PC-3 (cell line): ENCODE data around the gene PDZRN3. TPM values are rescaled to one million over a fixed set of nuclear protein-coding genes. Genes with fewer than 3 reads are reported as not detected.

Experiments
- ATAC-seq: fragments of 200-7000 bp; cut with Tn5 transposase; 2 replicates; pipeline ENCODE4 v1.9.1; 2020; ENCODE audit warnings: mild to moderate bottlenecking, moderate library complexity
- BruUV-seq: library from RNA; stranded (reverse); fragments of 400-500 nt; replicated peaks from 2 replicates; lab custom pipeline; 2021; lab: Mats Ljungman, UMichigan
- CTCF ChIA-PET: fragments of 300-600 bp; sonication (Branson Sonifier 250); formaldehyde crosslinking; loops from one replicate; lab custom pipeline; 2022; ENCODE audit warnings: antibody characterized with exemption; lab: Charles Lee
- POLR2A ChIA-PET: fragments of 300-600 bp; sonication (Branson Sonifier 250); formaldehyde crosslinking; loops from one replicate; lab custom pipeline; 2022; ENCODE audit warnings: antibody characterized with exemption; ENCODE audit not compliant: unreplicated experiment; lab: Charles Lee
- DNase-seq: peaks from one replicate; pipeline ENCODE4 v3.0.0-alpha.2; 2015
- H2AFZ ChIP-seq: fragments of 300-600 bp; sonication (generic); 2 replicates; pipeline ENCODE4 v1.6.0; 2016; ENCODE audit warnings: antibody characterized with exemption, low read length
- H3F3A ChIP-seq: fragments of 300-600 bp; sonication (generic); one replicate; pipeline ENCODE4 v1.6.0; 2017; ENCODE audit warnings: antibody characterized with exemption, low read length, control low read depth, mild to moderate bottlenecking; ENCODE audit not compliant: unreplicated experiment
- H3K27ac ChIP-seq: fragments of 300-600 bp; sonication (generic); 2 replicates; pipeline ENCODE4 v1.5.1; 2016; ENCODE audit warnings: mild to moderate bottlenecking, low read length
- H3K27me3 ChIP-seq: fragments of 300-600 bp; sonication (generic); 2 replicates; pipeline ENCODE4 v1.6.1; 2016; ENCODE audit warnings: low read length, mixed read lengths
- H3K36me3 ChIP-seq: fragments of 300-600 bp; sonication (generic); 2 replicates; pipeline ENCODE4 v1.6.1; 2016; ENCODE audit warnings: low read depth, mixed run types, low read length, mixed read lengths
- H3K4me1 ChIP-seq: fragments of 300-600 bp; sonication (generic); 2 replicates; pipeline ENCODE4 v1.5.1; 2016; ENCODE audit warnings: low read length; ENCODE audit not compliant: insufficient read depth
- H3K4me2 ChIP-seq: fragments of 300-600 bp; sonication (generic); 2 replicates; pipeline ENCODE4 v1.6.0; 2016; ENCODE audit warnings: low read length
- H3K4me3 ChIP-seq: fragments of 300-600 bp; sonication (generic); 2 replicates; pipeline ENCODE4 v1.5.1; 2016; ENCODE audit warnings: mild to moderate bottlenecking, low read length, mixed read lengths
- H3K79me2 ChIP-seq: fragments of 300-600 bp; sonication (generic); 2 replicates; pipeline ENCODE4 v1.6.1; 2017; ENCODE audit warnings: low read length, mixed read lengths
- H3K9ac ChIP-seq: fragments of 300-600 bp; sonication (generic); 2 replicates; pipeline ENCODE4 v1.6.0; 2016; ENCODE audit warnings: mild to moderate bottlenecking, low read length
- H3K9me2 ChIP-seq: fragments of 300-600 bp; sonication (generic); replicated peaks from 2 replicates; pipeline ENCODE4 v1.6.1; 2016; ENCODE audit warnings: mixed run types, low read length, mixed read lengths
- H3K9me3 ChIP-seq: fragments of 300-600 bp; sonication (generic); 2 replicates; pipeline ENCODE4 v1.6.1; 2016; ENCODE audit warnings: low read length, mixed read lengths
- H4K20me1 ChIP-seq: fragments of 300-600 bp; sonication (generic); 2 replicates; pipeline ENCODE4 v1.6.1; 2016; ENCODE audit warnings: low read length, mixed read lengths
- EZH2 ChIP-seq: fragments of 300-600 bp; sonication (generic); IDR thresholded peaks from one replicate; pipeline ENCODE4 v1.6.1; 2017; ENCODE audit warnings: antibody characterized with exemption, mild to moderate bottlenecking, low read length; ENCODE audit not compliant: unreplicated experiment
- EZH2phosphoT487 ChIP-seq: fragments of 300-600 bp; sonication (generic); IDR thresholded peaks from 2 replicates; pipeline ENCODE4 v1.6.1; 2018; ENCODE audit warnings: mild to moderate bottlenecking, antibody characterized with exemption, low read length, borderline replicate concordance
- intact Hi-C: fragments of 100-400 bp; cut with micrococcal nuclease; formaldehyde crosslinking; loops from 2 replicates; pipeline ENCODE4 v1.9.0; 2023
- total RNA-seq: library from RNA; depleted of rRNA; stranded (reverse); fragments of >200 nt; gene quantifications from 2 replicates; pipeline ENCODE4 v1.2.3, GENCODE V29; 2014
- TF ChIP-seq, protein P1 (sequence below): fragments of 300-600 bp; sonication (generic); conservative IDR thresholded peaks from 2 replicates; pipeline ENCODE4 v1.5.1; 2017; ENCODE audit warnings: antibody characterized with exemption, low read depth, mild to moderate bottlenecking, low read length

The PDZRN3 gene
- total RNA-seq, 1 experiment from 2014 or later = not detected

DNA sequence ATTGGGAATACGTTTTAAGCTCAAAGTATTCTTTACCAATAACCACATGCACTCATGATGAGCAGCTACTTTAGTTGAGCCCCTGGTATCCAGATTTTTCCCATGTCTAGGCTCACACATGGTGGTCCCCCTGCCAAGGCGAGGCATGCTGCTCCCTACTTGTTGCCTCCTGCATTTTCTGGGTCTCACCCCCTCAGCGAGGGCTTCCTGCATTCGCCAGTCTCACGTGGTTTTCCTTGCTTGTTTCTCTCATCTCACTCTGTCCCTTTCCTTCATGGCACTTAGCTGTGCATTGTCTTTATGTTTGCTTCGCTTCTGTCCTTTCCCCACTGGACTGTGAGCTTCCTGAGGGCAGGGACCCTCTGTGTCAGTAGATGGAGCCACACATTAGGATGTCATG, 99.2 kb downstream of the PDZRN3 start:
- BruUV-seq = no TSS peak
- H3K79me2 ChIP-seq = no peaks in the 10 kb centered on the region
- H2AFZ ChIP-seq = no peak overlapping the region
- intact Hi-C loops = no loop called here
- H3K9me3 ChIP-seq = no peaks in the 10 kb centered on the region
- H3K27me3 ChIP-seq = 0 out of 2 replicates have a peak, but pooled peaks cover 10% of the 10 kb centered on the region
- H3K4me2 ChIP-seq = no peak overlapping the region
- DNase-seq (no peak), ATAC-seq (no peak)
- TF ChIP-seq EZH2 (no peak), EZH2phosphoT487 (no peak)
- TF ChIP-seq, protein P1, sequence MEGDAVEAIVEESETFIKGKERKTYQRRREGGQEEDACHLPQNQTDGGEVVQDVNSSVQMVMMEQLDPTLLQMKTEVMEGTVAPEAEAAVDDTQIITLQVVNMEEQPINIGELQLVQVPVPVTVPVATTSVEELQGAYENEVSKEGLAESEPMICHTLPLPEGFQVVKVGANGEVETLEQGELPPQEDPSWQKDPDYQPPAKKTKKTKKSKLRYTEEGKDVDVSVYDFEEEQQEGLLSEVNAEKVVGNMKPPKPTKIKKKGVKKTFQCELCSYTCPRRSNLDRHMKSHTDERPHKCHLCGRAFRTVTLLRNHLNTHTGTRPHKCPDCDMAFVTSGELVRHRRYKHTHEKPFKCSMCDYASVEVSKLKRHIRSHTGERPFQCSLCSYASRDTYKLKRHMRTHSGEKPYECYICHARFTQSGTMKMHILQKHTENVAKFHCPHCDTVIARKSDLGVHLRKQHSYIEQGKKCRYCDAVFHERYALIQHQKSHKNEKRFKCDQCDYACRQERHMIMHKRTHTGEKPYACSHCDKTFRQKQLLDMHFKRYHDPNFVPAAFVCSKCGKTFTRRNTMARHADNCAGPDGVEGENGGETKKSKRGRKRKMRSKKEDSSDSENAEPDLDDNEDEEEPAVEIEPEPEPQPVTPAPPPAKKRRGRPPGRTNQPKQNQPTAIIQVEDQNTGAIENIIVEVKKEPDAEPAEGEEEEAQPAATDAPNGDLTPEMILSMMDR = no peak
- no peaks in the 10 kb centered on the region for H4K20me1 ChIP-seq
- no peaks in the 10 kb centered on the region for H3K9me2 ChIP-seq
- CTCF ChIA-PET = no interaction called here
- H3F3A ChIP-seq = no peaks in the 10 kb centered on the region
- no peaks in the 10 kb centered on the region for H3K4me1 ChIP-seq
- H3K27ac ChIP-seq = no peak overlapping the region
- POLR2A ChIA-PET = no interaction called here
- H3K36me3 ChIP-seq = no peaks in the 10 kb centered on the region
- no peak overlapping the region for H3K9ac ChIP-seq
- H3K4me3 ChIP-seq = no peak overlapping the region

- no peaks in the 10 kb centered on the region for H3K9me2 ChIP-seq
- CTCF ChIA-PET = no interaction called here
These were observed 101.1 kb downstream of the PDZRN3 start for GRCh38 chr3:73523661-73524060.

DNA sequence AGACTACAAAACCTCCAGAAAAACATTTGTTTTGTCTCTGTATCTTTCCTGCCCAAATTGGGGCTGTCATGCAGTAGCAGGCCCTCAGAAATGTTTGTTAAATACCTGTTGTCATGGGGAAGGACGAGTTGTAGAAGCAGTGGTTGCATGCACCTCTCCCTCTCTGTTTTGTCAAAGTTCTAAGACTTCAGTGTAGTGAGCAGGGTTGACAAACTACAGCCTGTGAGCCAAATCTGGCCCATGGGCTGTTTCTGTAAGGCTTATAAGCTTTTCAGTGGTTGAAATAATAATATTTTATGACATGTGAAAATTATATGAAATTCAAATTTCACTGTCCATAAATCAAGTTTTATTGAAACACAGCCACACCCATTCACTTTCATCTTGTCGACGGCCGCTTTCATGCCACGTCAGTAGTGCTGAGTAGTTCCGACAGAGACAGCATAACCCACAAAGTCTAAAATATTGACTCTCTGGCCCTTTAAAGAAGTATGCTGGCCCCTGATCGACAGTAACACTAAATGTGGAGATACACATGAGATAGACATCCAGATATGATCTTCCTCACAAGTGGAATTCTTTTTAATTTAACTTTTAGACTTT, 102.9 kb downstream of the PDZRN3 start:
- Histone ChIP-seq H3K79me2 (no peaks in the 10 kb centered on the region), H3K27me3 (0 out of 2 replicates have a peak, but pooled peaks cover 10% of the 10 kb centered on the region), H3K4me2 (no peak overlapping the region), H3F3A (no peaks in the 10 kb centered on the region), H3K9me3 (no peaks in the 10 kb centered on the region), H2AFZ (no peak overlapping the region), H4K20me1 (no peaks in the 10 kb centered on the region), H3K27ac (no peak overlapping the region), H3K9me2 (no peaks in the 10 kb centered on the region), H3K4me1 (no peaks in the 10 kb centered on the region), H3K9ac (no peak overlapping the region), H3K36me3 (no peaks in the 10 kb centered on the region), H3K4me3 (no peak overlapping the region)
- DNase-seq = no peak
- CTCF ChIA-PET = no interaction called here
- POLR2A ChIA-PET = no interaction called here
- TF ChIP-seq EZH2 = no peak
- no peak for TF ChIP-seq EZH2phosphoT487
- TF ChIP-seq, protein P1 = no peak
- ATAC-seq = no peak
- intact Hi-C loops = no loop called here
- BruUV-seq = no TSS peak

More at GRCh38 chr3:73523661-73524060, 101.1 kb downstream of the PDZRN3 start:
- Histone ChIP-seq H3K9me3 (no peaks in the 10 kb centered on the region), H3F3A (no peaks in the 10 kb centered on the region), H3K4me2 (no peak overlapping the region), H3K4me3 (no peak overlapping the region), H2AFZ (no peak overlapping the region), H3K27me3 (0 out of 2 replicates have a peak, but pooled peaks cover 10% of the 10 kb centered on the region), H3K27ac (no peak overlapping the region), H3K36me3 (no peaks in the 10 kb centered on the region), H3K79me2 (no peaks in the 10 kb centered on the region), H3K4me1 (no peaks in the 10 kb centered on the region), H4K20me1 (no peaks in the 10 kb centered on the region), H3K9ac (no peak overlapping the region)
- POLR2A ChIA-PET = no interaction called here
- DNase-seq (no peak), ATAC-seq (no peak)
- intact Hi-C loops = no loop called here
- no TSS peak for BruUV-seq
- TF ChIP-seq EZH2 (no peak), EZH2phosphoT487 (no peak)
- TF ChIP-seq, protein P1 = no peak
